ENCODE data around the gene PRDM10.
A peak's percentile ranks its signal among the peaks of the same experiment; 100 is the strongest.

PRDM10 gene

DNA sequence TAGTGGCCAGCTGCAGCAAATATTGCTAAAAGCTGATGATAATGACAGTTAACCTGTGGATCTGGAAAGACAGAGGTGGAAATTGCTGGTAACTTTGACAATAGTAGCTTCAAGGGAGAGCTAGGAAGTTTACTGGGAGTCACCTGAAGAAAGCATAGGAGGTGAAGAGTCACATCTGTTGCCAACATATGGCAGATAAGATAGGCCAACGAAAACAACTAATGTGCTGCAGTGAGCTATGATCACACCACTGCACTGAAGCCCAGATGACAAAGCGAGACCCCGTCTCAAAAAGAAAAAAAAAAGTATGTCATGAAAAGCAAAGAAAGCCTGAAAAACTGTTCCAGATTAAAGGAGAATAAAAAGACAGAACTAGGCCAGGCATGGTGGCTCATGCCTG, 4.3 kb upstream of the PRDM10 start:
- Histone ChIP-seq H3K4me1 (ENCODE audit: control insufficient read depth, insufficient read depth, low read length) (peaks cover 4% of the 10 kb centered on the region), H3K9ac (ENCODE audit: low read depth, low read length) (no peak overlapping the region), H3K36me3 (ENCODE audit: control insufficient read depth, insufficient read depth, low read length) (no peaks in the 10 kb centered on the region), H3K9me3 (ENCODE audit: control insufficient read depth, insufficient read depth, low read length) (no peaks in the 10 kb centered on the region), H3K27me3 (ENCODE audit: control insufficient read depth, insufficient read depth, low read length) (no peaks in the 10 kb centered on the region), H3K4me3 (ENCODE audit: low read depth, low read length) (no peak overlapping the region)

DNA sequence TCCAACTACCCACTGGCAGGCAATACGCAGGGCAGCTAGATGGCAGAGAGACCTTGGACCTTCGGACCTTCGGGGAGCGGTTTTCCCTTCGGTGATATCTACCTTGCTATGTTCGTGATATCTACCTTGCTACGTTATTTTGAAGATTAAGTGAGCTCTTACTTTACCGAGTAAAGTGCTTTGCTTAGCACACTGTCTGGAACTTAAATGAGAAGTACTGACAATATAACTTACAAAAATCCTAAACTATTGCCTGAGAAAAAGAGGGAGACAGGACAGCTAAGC, 1.0 kb upstream of the PRDM10 start:
- Histone ChIP-seq H3K4me1 (ENCODE audit: control insufficient read depth, insufficient read depth, low read length) (peaks cover 4% of the 10 kb centered on the region), H3K4me3 (ENCODE audit: low read depth, low read length) (peak overlapping the region; percentile 79), H3K9ac (ENCODE audit: low read depth, low read length) (peak overlapping the region; percentile 99), H3K9me3 (ENCODE audit: control insufficient read depth, insufficient read depth, low read length) (no peaks in the 10 kb centered on the region), H3K27me3 (ENCODE audit: control insufficient read depth, insufficient read depth, low read length) (no peaks in the 10 kb centered on the region), H3K36me3 (ENCODE audit: control insufficient read depth, insufficient read depth, low read length) (no peaks in the 10 kb centered on the region)

DNA sequence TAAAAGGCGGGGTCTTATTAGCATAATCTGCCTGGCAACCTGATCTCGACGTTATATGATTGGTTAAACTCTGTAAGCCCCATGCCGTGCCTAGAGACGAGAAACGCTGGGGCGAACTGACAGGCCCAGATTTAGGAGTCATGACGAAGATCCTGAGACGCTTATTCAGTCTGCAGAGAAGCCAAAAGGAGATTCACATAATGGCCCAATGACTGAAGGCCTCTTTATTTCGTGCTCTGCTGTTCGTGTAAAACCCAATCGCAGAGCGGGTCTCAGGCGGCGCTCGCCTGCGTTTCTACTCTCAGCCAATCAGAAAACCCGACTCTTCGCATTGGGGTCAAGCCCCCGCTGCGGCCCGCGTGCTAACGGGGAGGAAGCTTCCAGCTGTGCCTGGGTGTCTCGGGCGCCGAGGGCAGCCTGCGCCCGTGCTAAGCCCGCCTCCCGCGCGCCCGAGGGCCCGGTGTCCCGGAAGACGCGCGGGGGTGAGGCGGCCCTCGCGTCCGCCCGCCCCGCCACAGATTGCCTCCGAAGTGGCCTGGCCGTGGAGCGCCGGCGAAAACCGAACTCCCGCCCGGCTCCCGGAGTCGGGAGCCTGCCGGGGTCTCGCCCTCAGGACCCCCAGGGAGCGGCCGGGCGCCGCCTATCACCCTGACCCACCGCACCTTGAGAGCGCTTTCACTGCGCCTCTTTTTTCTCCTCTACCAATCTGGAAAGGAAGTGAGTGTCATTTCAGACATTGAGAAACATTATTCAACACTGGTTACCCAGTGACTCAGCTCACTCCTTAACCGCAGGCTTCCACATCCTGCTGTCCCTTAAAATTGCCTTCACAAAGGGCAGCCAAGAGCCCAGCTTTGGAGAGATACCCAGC, 446 bp upstream of the PRDM10 start:
- H3K9ac ChIP-seq (ENCODE audit: low read depth, low read length), result peak overlapping the region; percentile 99
- no peaks in the 10 kb centered on the region for H3K36me3 ChIP-seq (ENCODE audit: control insufficient read depth, insufficient read depth, low read length)
- H3K9me3 ChIP-seq (ENCODE audit: control insufficient read depth, insufficient read depth, low read length), result no peaks in the 10 kb centered on the region
- peak overlapping the region; percentile 79 for H3K4me3 ChIP-seq (ENCODE audit: low read depth, low read length)
- peaks cover 4% of the 10 kb centered on the region for H3K4me1 ChIP-seq (ENCODE audit: control insufficient read depth, insufficient read depth, low read length)
- no peaks in the 10 kb centered on the region for H3K27me3 ChIP-seq (ENCODE audit: control insufficient read depth, insufficient read depth, low read length)

- peaks cover 4% of the 10 kb centered on the region for H3K4me1 ChIP-seq (ENCODE audit: control insufficient read depth, insufficient read depth, low read length)
- peak overlapping the region; percentile 95 for H3K9ac ChIP-seq (ENCODE audit: low read depth, low read length)
- peak overlapping the region; percentile 81 for H3K4me3 ChIP-seq (ENCODE audit: low read depth, low read length)
- H3K27me3 ChIP-seq (ENCODE audit: control insufficient read depth, insufficient read depth, low read length), result no peaks in the 10 kb centered on the region
- no peaks in the 10 kb centered on the region for H3K36me3 ChIP-seq (ENCODE audit: control insufficient read depth, insufficient read depth, low read length)
- no peaks in the 10 kb centered on the region for H3K9me3 ChIP-seq (ENCODE audit: control insufficient read depth, insufficient read depth, low read length)
Observed at GRCh38 chr11:130001461-130002351, 929 bp downstream of the PRDM10 start.

DNA sequence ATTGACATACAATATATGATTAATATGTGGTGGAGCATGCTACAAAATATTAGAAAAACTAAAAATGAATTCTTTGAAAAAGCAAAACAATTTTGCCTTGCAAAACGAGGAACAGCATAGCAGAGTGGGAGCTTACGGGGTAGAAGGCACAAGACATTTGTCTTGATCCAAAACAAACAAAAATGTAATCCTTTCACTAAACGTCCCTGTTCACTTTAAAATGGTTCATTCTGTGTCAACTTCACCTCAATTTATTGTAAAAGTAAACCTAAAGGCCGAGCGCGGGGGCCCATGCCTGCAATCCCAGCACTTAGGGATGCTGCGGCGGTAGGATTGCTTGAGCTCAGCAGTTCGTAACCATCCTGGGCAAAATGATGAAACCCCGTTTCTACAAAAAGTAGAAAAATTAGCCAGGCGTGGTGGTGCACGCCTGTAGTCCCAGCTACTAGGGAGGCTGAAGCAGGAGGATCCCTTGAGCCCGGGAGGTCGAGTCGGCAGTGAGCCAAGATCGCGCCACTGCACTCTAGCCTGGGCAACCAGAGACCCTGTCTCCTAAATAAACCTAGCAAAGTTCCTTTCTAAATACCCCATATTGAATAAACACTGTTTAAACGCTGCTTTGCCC, 2.0 kb downstream of the PRDM10 start:
- no peaks in the 10 kb centered on the region for H3K9me3 ChIP-seq (ENCODE audit: control insufficient read depth, insufficient read depth, low read length)
- H3K4me1 ChIP-seq (ENCODE audit: control insufficient read depth, insufficient read depth, low read length), result peaks cover 4% of the 10 kb centered on the region
- peak overlapping the region; percentile 81 for H3K4me3 ChIP-seq (ENCODE audit: low read depth, low read length)
- H3K36me3 ChIP-seq (ENCODE audit: control insufficient read depth, insufficient read depth, low read length), result no peaks in the 10 kb centered on the region
- no peaks in the 10 kb centered on the region for H3K27me3 ChIP-seq (ENCODE audit: control insufficient read depth, insufficient read depth, low read length)
- no peak overlapping the region for H3K9ac ChIP-seq (ENCODE audit: low read depth, low read length)

GRCh38 chr11:129999407-129999806, 3.2 kb downstream of the PRDM10 start:
- no peaks in the 10 kb centered on the region for H3K9me3 ChIP-seq (ENCODE audit: control insufficient read depth, insufficient read depth, low read length)
- H3K9ac ChIP-seq (ENCODE audit: low read depth, low read length), result no peak overlapping the region
- H3K4me1 ChIP-seq (ENCODE audit: control insufficient read depth, insufficient read depth, low read length), result peaks cover 4% of the 10 kb centered on the region
- no peaks in the 10 kb centered on the region for H3K27me3 ChIP-seq (ENCODE audit: control insufficient read depth, insufficient read depth, low read length)
- H3K4me3 ChIP-seq (ENCODE audit: low read depth, low read length), result no peak overlapping the region
- H3K36me3 ChIP-seq (ENCODE audit: control insufficient read depth, insufficient read depth, low read length), result no peaks in the 10 kb centered on the region

DNA sequence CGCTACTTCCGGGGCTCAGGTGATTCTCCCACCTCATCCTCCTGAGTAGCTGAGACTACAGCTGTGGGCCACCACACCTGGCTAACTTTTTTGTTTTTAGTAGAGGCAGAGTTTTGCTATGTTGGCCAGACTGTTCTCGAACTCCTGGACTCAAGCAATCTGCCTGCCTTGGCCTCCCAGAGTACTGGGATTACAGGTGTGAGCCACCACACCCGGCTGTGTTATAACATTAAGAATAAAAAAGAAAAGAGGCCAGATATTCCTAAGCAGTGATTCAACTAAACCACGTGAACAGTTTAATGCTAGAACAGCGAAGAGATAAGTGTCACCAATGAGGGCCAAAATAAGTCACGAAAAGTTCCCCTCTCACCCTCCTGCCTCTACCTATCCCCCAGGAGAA, 3.7 kb downstream of the PRDM10 start:
- Histone ChIP-seq H3K9me3 (ENCODE audit: control insufficient read depth, insufficient read depth, low read length) (no peaks in the 10 kb centered on the region), H3K4me1 (ENCODE audit: control insufficient read depth, insufficient read depth, low read length) (peaks cover 3% of the 10 kb centered on the region), H3K4me3 (ENCODE audit: low read depth, low read length) (no peak overlapping the region), H3K36me3 (ENCODE audit: control insufficient read depth, insufficient read depth, low read length) (no peaks in the 10 kb centered on the region), H3K27me3 (ENCODE audit: control insufficient read depth, insufficient read depth, low read length) (no peaks in the 10 kb centered on the region), H3K9ac (ENCODE audit: low read depth, low read length) (no peak overlapping the region)

GRCh38 chr11:129998107-129998506, 4.5 kb downstream of the PRDM10 start:
- H3K4me1 ChIP-seq (ENCODE audit: control insufficient read depth, insufficient read depth, low read length), result no peaks in the 10 kb centered on the region
- H3K36me3 ChIP-seq (ENCODE audit: control insufficient read depth, insufficient read depth, low read length), result no peaks in the 10 kb centered on the region
- no peak overlapping the region for H3K9ac ChIP-seq (ENCODE audit: low read depth, low read length)
- no peaks in the 10 kb centered on the region for H3K9me3 ChIP-seq (ENCODE audit: control insufficient read depth, insufficient read depth, low read length)
- H3K4me3 ChIP-seq (ENCODE audit: low read depth, low read length), result no peak overlapping the region
- H3K27me3 ChIP-seq (ENCODE audit: control insufficient read depth, insufficient read depth, low read length), result no peaks in the 10 kb centered on the region

- Histone ChIP-seq H3K4me3 (ENCODE audit: low read depth, low read length) (no peak overlapping the region), H3K9me3 (ENCODE audit: control insufficient read depth, insufficient read depth, low read length) (no peaks in the 10 kb centered on the region), H3K27me3 (ENCODE audit: control insufficient read depth, insufficient read depth, low read length) (no peaks in the 10 kb centered on the region), H3K9ac (ENCODE audit: low read depth, low read length) (no peak overlapping the region), H3K36me3 (ENCODE audit: control insufficient read depth, insufficient read depth, low read length) (no peaks in the 10 kb centered on the region), H3K4me1 (ENCODE audit: control insufficient read depth, insufficient read depth, low read length) (no peaks in the 10 kb centered on the region)
Observed at GRCh38 chr11:129997513-129997912, 5.1 kb downstream of the PRDM10 start.

DNA sequence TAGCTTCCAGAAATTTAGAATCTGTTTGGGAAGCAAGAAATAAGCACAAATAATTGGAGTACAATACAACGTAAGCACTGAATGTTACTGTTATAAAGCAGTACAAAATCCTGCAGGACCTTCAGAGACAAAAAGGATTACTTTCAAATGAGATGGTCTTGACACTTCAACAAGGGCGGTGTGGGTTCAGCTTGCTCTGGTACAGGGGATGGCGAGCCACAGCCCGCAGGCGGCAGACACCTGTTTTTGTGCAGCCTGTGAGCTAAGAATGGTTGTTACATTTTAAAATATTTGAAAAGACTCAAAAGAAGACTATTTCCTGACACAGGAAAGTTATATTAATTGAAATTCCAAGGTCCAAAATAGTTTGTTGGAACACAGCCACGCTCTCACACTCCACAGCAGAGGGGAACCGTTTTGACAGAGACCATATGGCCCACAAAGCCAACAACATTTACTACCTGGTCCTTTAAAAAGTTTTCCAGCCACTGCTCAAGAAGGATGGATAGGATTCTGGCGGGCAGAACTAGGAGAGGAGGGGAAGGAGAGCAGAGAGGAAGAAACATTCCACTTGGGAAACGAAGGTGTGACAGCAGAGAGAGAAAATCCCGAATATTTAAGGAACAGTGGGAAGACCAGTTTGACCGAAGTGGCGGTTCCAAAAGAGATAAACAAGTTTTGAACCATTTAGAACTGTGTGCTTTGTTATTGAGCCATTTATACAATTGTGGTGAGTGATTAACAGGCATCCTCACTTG, 6.3 kb downstream of the PRDM10 start:
- no peaks in the 10 kb centered on the region for H3K27me3 ChIP-seq (ENCODE audit: control insufficient read depth, insufficient read depth, low read length)
- H3K36me3 ChIP-seq (ENCODE audit: control insufficient read depth, insufficient read depth, low read length), result no peaks in the 10 kb centered on the region
- H3K4me3 ChIP-seq (ENCODE audit: low read depth, low read length), result no peak overlapping the region
- no peaks in the 10 kb centered on the region for H3K9me3 ChIP-seq (ENCODE audit: control insufficient read depth, insufficient read depth, low read length)
- H3K4me1 ChIP-seq (ENCODE audit: control insufficient read depth, insufficient read depth, low read length), result no peaks in the 10 kb centered on the region
- H3K9ac ChIP-seq (ENCODE audit: low read depth, low read length), result no peak overlapping the region

- H3K27me3 ChIP-seq (ENCODE audit: control insufficient read depth, insufficient read depth, low read length), result no peaks in the 10 kb centered on the region
- H3K9me3 ChIP-seq (ENCODE audit: control insufficient read depth, insufficient read depth, low read length), result no peaks in the 10 kb centered on the region
- H3K4me1 ChIP-seq (ENCODE audit: control insufficient read depth, insufficient read depth, low read length), result no peaks in the 10 kb centered on the region
- H3K36me3 ChIP-seq (ENCODE audit: control insufficient read depth, insufficient read depth, low read length), result no peaks in the 10 kb centered on the region
- no peak overlapping the region for H3K4me3 ChIP-seq (ENCODE audit: low read depth, low read length)
- no peak overlapping the region for H3K9ac ChIP-seq (ENCODE audit: low read depth, low read length)
Observed at GRCh38 chr11:129995163-129995562, 7.5 kb downstream of the PRDM10 start.

Data from iPS-15b (cell line).